Naive thymus-derived CD4-positive, alpha-beta T cell (primary cell): ENCODE data around the gene CSF3R. TPM values are rescaled to one million over a fixed set of nuclear protein-coding genes. Genes with fewer than 3 reads are reported as not detected.
"Not testable (repeated sequence)": the region's sequence is repeated elsewhere in the genome, so short reads cannot be mapped to it uniquely, and the experiment has no call there.

Source experiments
- ATAC-seq: fragments of 150-1000 bp; cut with Tn5 transposase; 2 replicates; pipeline ENCODE4 v1.10.0; 2021; ENCODE audit warnings: mild to moderate bottlenecking, moderate library complexity
- CTCF ChIA-PET: fragments of 350-600 bp; sonication (Branson Sonifier 250); formaldehyde crosslinking; loops from one replicate; lab custom pipeline; 2021; ENCODE audit warnings: antibody characterized with exemption; lab: Charles Lee
- POLR2A ChIA-PET: fragments of 350-600 bp; sonication (Branson Sonifier 250); formaldehyde crosslinking; loops from one replicate; lab custom pipeline; 2021; ENCODE audit warnings: antibody characterized with exemption, inconsistent platforms; lab: Charles Lee
- DNase-seq, 9 donors: peaks; one replicate each; pipeline versions ENCODE4 v3.0.0 to v3.0.0-alpha.2; 2020 to 2022; ENCODE audit warnings: mixed read lengths in 1 of 9
- H3K27ac ChIP-seq: one replicate; pipeline ENCODE4 v1.7.0; 2013; ENCODE audit warnings: mild to moderate bottlenecking, low read depth, low read length, moderate library complexity
- H3K27me3 ChIP-seq, 2 donors: one replicate each; pipeline ENCODE4 v1.7.0; 2013; ENCODE audit warnings: low read length in 2 of 2, mild to moderate bottlenecking in 2 of 2, moderate library complexity in 2 of 2; ENCODE audit not compliant: control insufficient read depth in 2 of 2, insufficient read depth in 2 of 2
- H3K36me3 ChIP-seq, 3 experiments: 1 replicate in 2 of 3; 2 replicates in 1 of 3; pipeline ENCODE4 v1.7.0; 2013; ENCODE audit warnings: low read length in 3 of 3, mild to moderate bottlenecking in 3 of 3, moderate library complexity in 1 of 3; ENCODE audit not compliant: insufficient read depth in 3 of 3, control insufficient read depth in 2 of 3
- H3K4me1 ChIP-seq, 2 donors: one replicate each; pipeline ENCODE4 v1.7.0; 2013; ENCODE audit warnings: low read length in 2 of 2, mild to moderate bottlenecking in 2 of 2, moderate library complexity in 1 of 2; ENCODE audit not compliant: control insufficient read depth in 2 of 2, insufficient read depth in 2 of 2
- H3K4me3 ChIP-seq: 2 replicates; pipeline ENCODE4 v1.7.0; 2013; ENCODE audit warnings: mild to moderate bottlenecking, low read length
- H3K9me3 ChIP-seq, 3 experiments: 1 replicate in 2 of 3; 2 replicates in 1 of 3; pipeline ENCODE4 v1.7.0; 2013; ENCODE audit warnings: low read length in 3 of 3; ENCODE audit not compliant: control insufficient read depth in 2 of 3
- H3K27ac Mint-ChIP-seq, 9 donors: one replicate each; pipeline ENCODE4 v1.8.0; 2020 to 2022; ENCODE audit warnings: mixed read lengths in 9 of 9, mild to moderate bottlenecking in 8 of 9, moderate library complexity in 5 of 9, inconsistent platforms in 2 of 9
- H3K27me3 Mint-ChIP-seq, 5 donors: one replicate each; pipeline ENCODE4 v1.8.0; 2021 to 2022; ENCODE audit warnings: mixed read lengths in 5 of 5, mild to moderate bottlenecking in 1 of 5
- H3K36me3 Mint-ChIP-seq, 5 donors: one replicate each; pipeline ENCODE4 v1.8.0; 2020 to 2022; ENCODE audit warnings: mixed read lengths in 5 of 5, mild to moderate bottlenecking in 3 of 5, inconsistent platforms in 1 of 5
- H3K4me1 Mint-ChIP-seq, 7 donors: one replicate each; pipeline ENCODE4 v1.8.0; 2020 to 2022; ENCODE audit warnings: mixed read lengths in 7 of 7, mild to moderate bottlenecking in 3 of 7, inconsistent platforms in 1 of 7
- H3K4me3 Mint-ChIP-seq, 10 donors: one replicate each; pipeline ENCODE4 v1.8.0; 2020 to 2022; ENCODE audit warnings: mild to moderate bottlenecking in 10 of 10, mixed read lengths in 10 of 10, moderate library complexity in 6 of 10, inconsistent platforms in 2 of 10
- H3K9me3 Mint-ChIP-seq, 11 donors: one replicate each; pipeline ENCODE4 v1.8.0; 2020 to 2022; ENCODE audit warnings: mixed read lengths in 11 of 11, mild to moderate bottlenecking in 4 of 11, inconsistent platforms in 1 of 11, moderate library complexity in 1 of 11
- intact Hi-C, 2 donors: fragments of 100-400 bp; cut with micrococcal nuclease; formaldehyde crosslinking; loops; one replicate each; pipeline ENCODE4 v1.15.1; 2023
- polyA plus RNA-seq, 2 donors: library from polyadenylated mRNA; unstranded; fragments of 300-500 nt; fragmentation: Illumina TruSeq; gene quantifications; one replicate each; pipeline ENCODE4 v1.2.3, GENCODE V29; 2021
- total RNA-seq, 6 experiments: library from RNA in 5 of 6; stranded (reverse) in 5 of 6; gene quantifications; 1 replicate in 5 of 6; 2 replicates in 1 of 6; pipeline ENCODE4 v1.2.3 and lab custom pipeline; 2021 to 2026

Gene CSF3R
- total and polyA plus RNA-seq, 7 experiments from 2014 or later = 0.14 to 182 (median 1.3) TPM

DNA sequence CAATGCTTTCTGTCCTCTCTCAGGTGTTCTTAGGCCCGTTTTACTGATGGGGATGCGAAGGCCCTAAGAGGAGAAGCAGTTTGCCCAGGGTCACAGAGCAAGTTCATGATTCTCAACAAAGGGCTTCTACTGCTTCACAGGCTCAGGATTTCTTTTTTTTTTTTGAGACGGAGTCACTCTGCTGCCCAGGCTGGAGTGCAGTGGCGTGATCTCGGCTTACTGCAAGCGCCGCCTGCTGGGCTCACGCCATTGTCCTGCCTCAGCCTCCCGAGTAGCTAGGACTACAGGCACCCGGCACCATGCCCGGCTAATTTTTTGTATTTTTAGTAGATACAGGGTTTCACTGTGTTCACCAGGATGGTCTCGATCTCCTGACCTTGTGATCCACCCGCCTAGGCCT lies 5.1 kb downstream of the CSF3R start:
- CTCF ChIA-PET, POLR2A ChIA-PET, DNase-seq, H3K36me3 Mint-ChIP-seq, H3K9me3 Mint-ChIP-seq, H3K27me3 Mint-ChIP-seq, ATAC-seq, H3K4me3 ChIP-seq, H3K9me3 ChIP-seq, H3K4me1 ChIP-seq, H3K27ac ChIP-seq, H3K4me3 Mint-ChIP-seq, H3K36me3 ChIP-seq, intact Hi-C loops, H3K27ac Mint-ChIP-seq, H3K27me3 ChIP-seq: not testable (repeated sequence)
- peaks cover 10 to 31% (median 12%) of the 10 kb centered on the region in 7 donors for H3K4me1 Mint-ChIP-seq

DNA sequence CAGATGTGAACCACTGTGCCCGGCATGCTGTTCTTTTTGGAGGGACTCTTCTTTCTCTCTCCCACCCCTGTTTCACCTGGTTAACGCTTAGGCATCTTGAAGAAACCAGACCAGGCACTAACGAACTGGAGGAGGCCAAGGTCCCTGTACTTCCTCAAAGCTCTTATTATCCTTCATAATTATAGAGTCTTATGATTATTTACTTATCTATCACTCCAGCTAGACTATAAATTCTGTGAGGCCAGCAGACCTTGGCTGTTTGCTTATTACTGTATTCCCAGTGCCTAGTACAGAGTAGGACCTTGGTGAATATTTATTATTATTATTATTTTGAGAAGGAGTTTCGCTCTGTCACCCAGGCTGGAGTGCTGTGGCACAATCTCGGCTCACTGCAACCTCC lies 5.8 kb downstream of the CSF3R start:
- Histone ChIP-seq H3K9me3 (no peaks in the 10 kb centered on the region), H3K27ac (no peak overlapping the region), H3K4me3 (no peak overlapping the region), H3K4me1 (no peaks in the 10 kb centered on the region), H3K27me3 (no peaks in the 10 kb centered on the region), H3K36me3 (no peaks in the 10 kb centered on the region)
- Mint-ChIP-seq H3K4me3 (no peak overlapping the region), H3K27me3 (peaks cover 0 to 6% (median 0%) of the 10 kb centered on the region in 5 donors), H3K4me1 (peaks cover 4 to 25% (median 5%) of the 10 kb centered on the region in 7 donors), H3K9me3 (peaks cover 0 to 1% (median 0%) of the 10 kb centered on the region in 11 donors), H3K27ac (peak overlapping the region in 1 of 9 donors; percentile 8), H3K36me3 (no peaks in the 10 kb centered on the region)
- no peak for ATAC-seq
- POLR2A ChIA-PET = no interaction called here
- no peak for DNase-seq
- intact Hi-C loops = no loop called here
- CTCF ChIA-PET = no interaction called here

DNA sequence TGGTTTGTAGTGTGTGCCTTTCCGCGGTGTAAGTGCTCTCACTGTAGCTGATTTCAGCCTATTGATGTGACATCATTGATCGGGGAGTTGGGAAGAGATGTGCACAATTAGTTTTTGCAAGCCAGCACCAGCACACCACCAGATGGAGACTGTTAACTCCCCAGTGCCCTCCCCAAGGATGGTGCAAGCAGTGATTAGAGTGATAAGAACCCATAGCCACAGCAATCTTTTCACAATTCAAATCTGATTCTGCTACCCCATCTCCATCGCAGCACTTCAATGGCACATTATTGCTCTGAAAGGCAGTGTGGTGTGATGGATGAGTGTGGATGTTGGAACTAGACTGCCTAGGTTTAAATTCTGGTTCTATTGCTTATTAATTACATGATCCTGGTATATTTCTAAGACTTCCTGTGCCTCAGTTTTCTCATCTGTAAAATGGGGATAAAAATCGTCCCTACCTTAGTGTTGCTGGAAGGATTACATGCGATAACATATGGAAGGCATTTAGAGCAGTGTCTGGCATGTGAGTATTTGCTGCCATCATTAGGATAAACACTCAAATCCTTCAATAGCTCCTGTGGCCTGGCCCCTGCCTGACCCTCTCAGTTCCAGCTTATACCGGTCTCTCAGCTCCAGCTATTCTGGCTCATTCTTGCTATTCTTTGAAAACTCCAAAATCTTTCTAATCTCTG lies 6.7 kb downstream of the CSF3R start:
- H3K4me3 ChIP-seq = no peak overlapping the region
- no peaks in the 10 kb centered on the region for H3K9me3 ChIP-seq
- H3K36me3 Mint-ChIP-seq = no peaks in the 10 kb centered on the region
- no peaks in the 10 kb centered on the region for H3K27me3 ChIP-seq
- H3K4me3 Mint-ChIP-seq = no peak overlapping the region
- DNase-seq (no peak), ATAC-seq (no peak)
- H3K9me3 Mint-ChIP-seq = no peaks in the 10 kb centered on the region
- H3K27ac Mint-ChIP-seq = peak overlapping the region in 1 of 9 donors; percentile 49
- ChIA-PET CTCF (no interaction called here), POLR2A (interaction anchor here (1.0 kb wide), 1 partner anchor 26 kb away, joined by 3 read pairs; no protein-coding TSS in a partner anchor)
- intact Hi-C loops = no loop called here
- H3K4me1 ChIP-seq = no peaks in the 10 kb centered on the region
- H3K36me3 ChIP-seq = no peaks in the 10 kb centered on the region
- peaks cover 0 to 21% (median 0%) of the 10 kb centered on the region in 7 donors for H3K4me1 Mint-ChIP-seq
- no peak overlapping the region for H3K27ac ChIP-seq
- H3K27me3 Mint-ChIP-seq = no peaks in the 10 kb centered on the region

DNA sequence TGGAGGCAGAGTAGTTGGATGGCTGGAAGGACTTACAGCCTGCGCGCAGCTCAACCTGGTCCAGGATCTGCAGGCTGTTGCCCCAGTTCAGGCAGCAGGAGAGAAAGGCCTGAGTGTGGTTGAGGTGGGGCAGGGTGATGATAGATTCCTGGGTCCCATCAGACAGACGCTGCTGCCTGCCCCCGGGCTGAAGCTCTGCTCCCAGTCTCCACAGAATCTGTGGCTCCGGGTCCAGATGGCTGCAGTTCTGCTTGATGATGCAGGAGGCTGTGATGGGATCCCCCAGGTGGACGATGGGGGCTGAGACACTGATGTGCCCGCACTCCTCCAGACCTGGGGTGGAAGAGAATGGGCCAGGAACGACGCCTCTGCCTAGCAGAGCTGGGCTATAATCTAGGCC lies 7.4 kb downstream of the CSF3R start:
- no peak overlapping the region for H3K4me3 Mint-ChIP-seq
- intact Hi-C loops = no loop called here
- Histone ChIP-seq H3K27me3 (no peaks in the 10 kb centered on the region), H3K4me1 (no peaks in the 10 kb centered on the region), H3K9me3 (no peaks in the 10 kb centered on the region), H3K36me3 (no peaks in the 10 kb centered on the region), H3K27ac (no peak overlapping the region), H3K4me3 (no peak overlapping the region)
- H3K27me3 Mint-ChIP-seq = no peaks in the 10 kb centered on the region
- ATAC-seq (no peak), DNase-seq (no peak)
- H3K4me1 Mint-ChIP-seq = peaks cover 0 to 21% (median 0%) of the 10 kb centered on the region in 7 donors
- ChIA-PET CTCF (no interaction called here), POLR2A (interaction anchor here (1.0 kb wide), 1 partner anchor 27 kb away, joined by 3 read pairs; no protein-coding TSS in a partner anchor)
- H3K9me3 Mint-ChIP-seq = no peaks in the 10 kb centered on the region
- H3K36me3 Mint-ChIP-seq = no peaks in the 10 kb centered on the region
- H3K27ac Mint-ChIP-seq = no peak overlapping the region

DNA sequence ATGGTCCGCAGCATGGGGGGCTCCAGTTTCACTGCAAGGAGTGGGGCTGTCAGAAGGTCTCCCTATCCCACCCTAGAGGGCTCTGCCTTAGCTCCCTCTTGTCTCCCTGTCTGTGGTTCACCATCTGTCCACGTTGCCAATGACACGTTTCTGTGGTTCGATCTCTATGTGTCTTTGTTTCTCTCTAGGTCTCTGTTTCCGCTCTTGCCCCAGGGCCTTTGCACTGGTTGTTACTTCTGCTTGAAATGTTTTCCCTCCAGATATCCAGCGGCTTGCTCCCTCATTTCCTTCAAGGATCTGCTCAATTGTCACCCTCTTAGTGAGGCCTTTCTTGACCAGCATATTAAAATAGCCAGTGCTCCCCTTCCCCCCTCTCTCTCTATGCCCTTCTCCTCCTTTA lies 10.1 kb downstream of the CSF3R start:
- H3K27me3 ChIP-seq = no peaks in the 10 kb centered on the region
- no peak overlapping the region for H3K27ac Mint-ChIP-seq
- intact Hi-C loops = no loop called here
- no peaks in the 10 kb centered on the region for H3K9me3 ChIP-seq
- POLR2A ChIA-PET = no interaction called here
- H3K4me3 ChIP-seq = no peak overlapping the region
- ATAC-seq (no peak), DNase-seq (no peak)
- no peaks in the 10 kb centered on the region for H3K36me3 ChIP-seq
- H3K27me3 Mint-ChIP-seq = no peaks in the 10 kb centered on the region
- no peaks in the 10 kb centered on the region for H3K36me3 Mint-ChIP-seq
- H3K4me1 Mint-ChIP-seq = peaks cover 0 to 15% (median 0%) of the 10 kb centered on the region in 7 donors
- no peak overlapping the region for H3K4me3 Mint-ChIP-seq
- no peaks in the 10 kb centered on the region for H3K4me1 ChIP-seq
- no peak overlapping the region for H3K27ac ChIP-seq
- H3K9me3 Mint-ChIP-seq = no peaks in the 10 kb centered on the region
- CTCF ChIA-PET = no interaction called here

DNA sequence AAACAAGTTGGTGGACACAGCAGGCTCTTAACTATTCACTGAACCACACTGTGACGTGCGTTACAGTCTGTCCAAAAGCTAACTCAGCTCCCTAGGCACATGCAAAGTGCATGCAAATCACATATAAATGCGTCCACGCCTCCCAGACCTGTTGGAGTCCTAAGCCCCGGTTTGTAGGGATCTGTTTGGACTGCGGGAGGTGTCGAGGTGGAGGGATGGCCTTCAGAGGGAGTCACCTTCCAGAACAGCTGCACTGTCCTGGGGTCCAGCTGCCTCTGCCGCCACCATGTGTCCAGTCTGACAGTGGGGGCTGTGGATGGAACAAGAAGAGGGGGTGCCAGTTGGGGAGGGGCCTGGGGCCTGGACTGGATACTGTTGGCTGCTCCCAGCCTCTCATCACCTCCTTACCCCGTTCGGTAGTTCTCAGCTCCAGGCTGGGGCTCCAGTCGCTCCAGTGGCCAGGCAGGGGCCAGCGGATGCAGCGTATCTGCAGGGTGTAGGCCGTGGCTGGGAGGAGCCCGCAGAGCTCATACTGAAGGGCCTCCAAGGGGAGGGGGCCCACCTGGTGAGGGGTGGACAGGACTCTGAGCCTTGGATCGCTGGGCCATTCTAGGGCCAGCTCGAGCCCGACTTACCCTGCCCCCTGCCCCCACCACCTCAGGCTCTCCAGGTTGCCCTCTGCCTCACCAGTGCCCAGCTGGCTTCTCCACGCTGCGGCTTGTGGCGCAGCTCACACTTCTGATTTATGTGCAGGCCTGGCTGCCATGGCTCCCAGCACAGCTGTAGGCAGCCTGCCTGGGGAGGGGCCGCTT lies 10.7 kb downstream of the CSF3R start:
- H3K4me1 Mint-ChIP-seq = peaks cover 0 to 15% (median 0%) of the 10 kb centered on the region in 7 donors
- CTCF ChIA-PET = no interaction called here
- H3K4me3 ChIP-seq = no peak overlapping the region
- no peak for DNase-seq
- H3K4me1 ChIP-seq = no peaks in the 10 kb centered on the region
- H3K36me3 ChIP-seq = no peaks in the 10 kb centered on the region
- H3K27ac ChIP-seq = no peak overlapping the region
- H3K9me3 ChIP-seq = no peaks in the 10 kb centered on the region
- no peaks in the 10 kb centered on the region for H3K27me3 ChIP-seq
- H3K27me3 Mint-ChIP-seq = no peaks in the 10 kb centered on the region
- intact Hi-C loops = no loop called here
- no peaks in the 10 kb centered on the region for H3K36me3 Mint-ChIP-seq
- POLR2A ChIA-PET = no interaction called here
- no peak for ATAC-seq
- H3K4me3 Mint-ChIP-seq = no peak overlapping the region
- no peaks in the 10 kb centered on the region for H3K9me3 Mint-ChIP-seq
- no peak overlapping the region for H3K27ac Mint-ChIP-seq
